HG02798 (cell line): ENCODE results near the gene PI4KA.

ENCODE experiments used
- ATAC-seq: cut with Tn5 transposase; IDR thresholded peaks from one replicate; pipeline ENCODE4 v1.9.1; 2021; ENCODE audit warnings: mild to moderate bottlenecking; ENCODE audit not compliant: unreplicated experiment, poor library complexity

The PI4KA gene

GRCh38 chr22:20798218-20798617 is 60.4 kb downstream of the PI4KA start:
- ATAC-seq = no peak

DNA sequence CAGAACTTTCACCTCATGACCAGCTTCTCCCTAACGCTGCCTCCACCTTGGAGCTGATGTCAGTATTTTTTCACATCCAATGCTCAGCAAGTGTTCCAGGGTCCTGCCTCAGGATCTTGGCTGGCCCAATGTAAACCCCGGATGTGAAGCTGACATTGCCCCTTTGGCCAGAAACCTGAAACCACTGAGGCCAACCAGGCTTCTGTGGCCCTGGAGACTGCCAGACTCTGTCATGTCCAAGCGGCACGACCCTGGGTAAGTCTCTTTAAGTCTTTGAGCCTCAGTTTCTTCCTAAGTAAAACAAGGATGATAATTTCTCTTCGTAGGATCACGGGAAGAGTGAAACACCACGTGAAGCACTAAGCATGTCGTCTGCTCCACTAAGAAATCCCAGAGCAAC is 61.9 kb downstream of the PI4KA start:
- no peak for ATAC-seq

DNA sequence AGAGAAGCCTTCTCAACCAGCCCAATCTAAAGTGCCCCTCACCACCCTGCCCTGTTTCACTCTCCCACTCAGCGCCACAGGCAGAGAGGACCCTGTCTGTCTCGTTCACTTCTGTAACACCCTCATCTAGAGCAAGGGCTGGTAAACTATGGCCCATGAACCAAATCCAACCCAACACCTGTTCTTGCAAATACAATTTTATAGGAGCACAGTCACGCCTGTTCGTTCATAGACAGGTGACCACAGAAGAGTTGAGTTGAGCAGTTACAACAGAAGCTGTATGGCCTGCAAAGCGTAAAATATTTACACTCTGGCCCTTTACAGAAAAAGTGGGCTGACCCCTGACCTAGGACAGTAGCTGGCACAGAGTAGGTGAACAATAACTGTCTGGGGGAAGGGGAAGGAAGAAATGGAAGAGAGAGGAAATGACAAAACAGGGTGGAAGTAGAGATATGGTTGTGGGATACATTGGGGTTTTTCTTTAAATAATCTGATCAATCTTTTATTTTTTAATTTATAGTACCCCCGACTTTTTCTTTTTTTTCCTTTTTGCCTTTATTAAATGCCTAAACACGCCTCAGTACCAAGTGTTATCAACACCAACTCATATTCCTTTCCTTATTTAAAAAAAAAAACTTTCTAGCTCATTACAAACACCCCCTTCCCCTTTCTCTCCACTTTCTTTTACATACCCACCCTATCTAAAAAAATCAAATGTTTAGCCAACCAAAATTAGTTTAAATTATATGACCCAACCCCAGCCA is 63.8 kb downstream of the PI4KA start:
- no peak for ATAC-seq

DNA sequence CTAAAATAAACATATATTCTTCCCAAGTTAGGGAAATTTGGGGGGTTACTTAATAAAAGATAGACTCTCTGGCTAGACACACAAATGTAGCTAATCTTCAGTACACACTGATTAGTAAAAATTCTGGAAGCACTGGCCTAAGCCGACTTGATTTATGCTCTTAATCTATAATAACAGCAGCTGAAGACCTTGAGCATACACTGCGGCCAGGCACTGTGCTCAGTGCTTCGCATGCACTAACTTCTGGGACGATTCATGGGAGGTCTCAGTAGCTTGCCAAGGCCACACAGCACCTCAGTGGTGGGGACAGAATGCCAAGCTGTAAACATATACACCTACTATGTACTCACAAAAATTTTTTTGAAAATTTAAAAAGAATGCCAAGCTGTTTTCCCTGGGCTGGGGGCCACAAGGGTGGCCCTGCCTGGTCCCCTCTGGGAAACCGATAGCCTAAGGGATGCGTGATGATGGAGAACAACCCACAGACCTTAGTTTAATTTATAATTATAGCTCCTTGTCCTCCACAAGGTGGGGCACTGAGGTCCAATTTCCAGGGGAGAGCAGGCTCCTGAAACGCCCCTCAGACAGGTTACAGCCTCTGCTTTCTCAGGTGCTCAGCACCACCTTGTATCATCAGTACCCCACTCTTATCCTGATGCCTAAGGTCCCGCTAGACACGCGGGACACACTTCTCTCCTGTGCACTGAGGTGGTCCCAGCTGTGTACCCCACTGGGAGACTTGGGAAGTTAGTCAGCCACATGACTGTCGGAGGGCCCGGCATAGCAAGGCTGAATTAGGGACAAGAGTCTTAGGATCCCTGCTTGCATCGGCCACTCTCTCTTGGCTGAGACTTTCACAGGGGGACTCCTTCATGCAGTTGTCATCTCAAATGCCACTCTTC is 64.6 kb downstream of the PI4KA start:
- ATAC-seq = no peak

- ATAC-seq = no peak
These were observed 65.5 kb downstream of the PI4KA start for GRCh38 chr22:20792966-20793728.

DNA sequence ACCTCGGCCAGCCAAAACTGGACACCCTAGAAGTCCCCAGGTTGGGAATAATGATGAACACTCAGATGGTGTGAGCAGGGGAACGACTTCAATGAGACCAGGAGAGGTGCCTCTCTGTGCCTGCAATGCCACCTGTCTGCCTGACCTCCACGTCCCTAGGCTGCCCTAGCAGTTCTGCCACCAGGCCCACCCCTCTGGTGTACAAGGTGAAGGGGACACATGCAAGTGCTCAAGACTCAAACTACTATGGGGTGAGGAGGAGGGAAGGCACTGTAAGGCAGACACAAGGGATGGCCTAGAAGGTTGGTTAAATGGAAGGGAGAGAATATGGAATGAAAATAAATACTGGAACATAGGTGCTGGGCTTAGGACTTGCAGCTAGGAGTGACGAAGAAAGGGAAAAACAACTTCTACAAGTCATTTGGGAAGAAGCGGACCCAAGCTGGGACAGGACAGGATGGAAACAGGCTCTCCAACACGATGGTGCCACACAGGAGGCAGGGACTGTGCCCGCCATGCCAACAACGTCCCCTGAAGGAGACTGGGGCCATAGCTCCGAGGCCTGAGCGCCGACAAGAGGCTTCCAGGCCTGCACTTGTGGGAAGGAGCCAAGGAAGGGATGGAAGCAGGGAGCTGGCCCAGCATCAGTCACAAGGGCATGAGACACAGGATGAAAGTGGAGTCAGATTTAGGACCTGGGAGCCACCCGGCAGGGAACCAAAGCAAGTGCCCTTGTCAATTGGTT is 66.2 kb downstream of the PI4KA start:
- no peak for ATAC-seq

DNA sequence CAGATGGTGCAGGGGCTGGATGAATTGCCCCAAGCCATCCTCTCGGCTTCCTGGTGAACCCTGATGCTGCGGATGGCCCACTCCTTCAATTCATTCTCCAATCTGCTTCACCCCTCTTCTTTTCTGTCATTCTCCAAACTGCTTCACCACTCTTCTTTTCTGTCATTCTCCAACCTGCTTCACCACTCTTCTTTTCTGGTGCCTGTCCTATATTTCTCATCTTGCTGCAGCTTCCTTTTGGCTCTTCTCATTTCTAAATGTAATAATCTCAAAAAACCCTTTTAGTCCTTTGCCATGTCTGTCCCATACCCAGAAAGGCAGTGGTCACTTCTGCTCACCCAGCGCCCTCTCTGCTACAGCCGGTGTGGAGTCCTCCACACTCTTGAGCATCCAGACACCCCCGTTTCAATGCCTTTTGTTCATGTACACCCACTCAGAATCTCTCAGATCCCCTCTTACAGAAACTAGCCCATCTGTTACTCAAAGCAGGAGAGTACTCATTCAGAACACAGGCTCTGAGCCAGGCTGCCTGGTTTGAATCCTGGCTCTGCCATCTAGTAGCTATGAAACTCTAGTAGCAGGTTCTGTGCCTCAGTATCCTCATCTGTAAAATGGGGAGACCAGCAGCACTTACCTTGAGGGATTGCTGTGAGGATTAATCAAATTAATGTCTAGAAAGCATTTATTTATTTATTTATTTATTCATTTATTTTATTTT is 69.8 kb downstream of the PI4KA start:
- ATAC-seq = no peak

DNA sequence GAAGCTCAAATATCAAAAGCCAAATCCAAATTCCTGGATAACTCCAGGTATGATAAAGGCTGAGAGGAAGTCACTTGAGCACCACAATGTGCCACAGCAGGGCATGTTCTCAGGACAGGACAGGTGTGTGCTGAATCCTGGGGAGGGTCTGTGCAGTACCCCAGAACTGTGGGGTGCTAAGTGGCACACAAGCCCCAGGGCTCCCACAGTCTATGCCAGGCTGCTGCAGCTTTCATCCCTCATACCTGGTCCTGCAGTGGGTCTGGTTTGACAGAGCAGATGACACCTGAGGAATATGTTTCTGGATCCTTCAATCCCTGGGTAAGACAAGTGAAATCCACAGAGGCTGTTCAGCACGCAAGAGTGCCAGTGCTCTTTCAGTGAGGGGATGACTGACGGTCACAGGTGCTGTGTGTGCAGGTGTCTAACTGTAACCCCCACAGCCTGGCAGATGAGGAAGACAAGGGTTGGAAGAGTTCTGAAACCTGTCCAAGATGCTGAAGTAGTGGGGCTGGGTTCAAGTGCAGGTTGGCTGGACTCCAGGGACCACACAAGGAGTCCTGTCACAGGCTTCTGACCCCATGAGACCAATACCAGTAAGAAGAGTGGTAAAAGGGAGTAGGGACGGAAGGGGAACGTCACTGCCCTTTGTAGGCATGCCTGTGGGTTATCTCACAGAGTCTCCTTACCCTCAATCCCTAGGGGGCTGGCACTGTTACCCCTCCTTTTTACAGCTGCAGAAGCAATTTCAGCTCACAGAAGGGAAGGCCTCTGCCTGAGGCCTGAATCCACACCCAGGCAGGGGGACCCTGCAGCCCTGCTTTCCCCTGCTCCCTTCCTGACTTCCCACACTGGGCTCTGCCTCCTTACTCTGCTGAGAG is 70.6 kb downstream of the PI4KA start:
- ATAC-seq = no peak

DNA sequence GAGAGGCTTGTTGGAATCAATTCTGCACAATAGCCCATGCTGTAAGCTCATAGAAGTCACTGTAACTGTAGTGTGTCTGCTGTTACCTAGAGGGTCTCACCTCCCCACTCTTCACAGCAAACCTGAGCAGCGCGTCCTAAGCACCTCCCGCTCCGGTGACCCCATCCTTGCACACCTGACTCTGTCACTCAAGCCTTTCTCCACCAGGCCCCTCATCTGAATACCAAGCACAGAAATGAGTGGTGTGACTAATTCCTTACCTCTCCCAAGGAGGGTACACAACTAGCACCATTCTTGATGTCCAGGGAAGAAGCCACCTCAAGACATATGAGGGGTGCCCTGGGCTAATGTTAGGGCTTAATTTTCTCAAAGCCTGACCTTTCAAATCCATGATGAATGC is 71.4 kb downstream of the PI4KA start:
- no peak for ATAC-seq

GRCh38 chr22:20786536-20786979 is 72.1 kb downstream of the PI4KA start:
- ATAC-seq = no peak

GRCh38 chr22:20786048-20786447 is 72.6 kb downstream of the PI4KA start:
- ATAC-seq = no peak

- ATAC-seq = no peak
These were observed 73.2 kb downstream of the PI4KA start for GRCh38 chr22:20785415-20785814.

DNA sequence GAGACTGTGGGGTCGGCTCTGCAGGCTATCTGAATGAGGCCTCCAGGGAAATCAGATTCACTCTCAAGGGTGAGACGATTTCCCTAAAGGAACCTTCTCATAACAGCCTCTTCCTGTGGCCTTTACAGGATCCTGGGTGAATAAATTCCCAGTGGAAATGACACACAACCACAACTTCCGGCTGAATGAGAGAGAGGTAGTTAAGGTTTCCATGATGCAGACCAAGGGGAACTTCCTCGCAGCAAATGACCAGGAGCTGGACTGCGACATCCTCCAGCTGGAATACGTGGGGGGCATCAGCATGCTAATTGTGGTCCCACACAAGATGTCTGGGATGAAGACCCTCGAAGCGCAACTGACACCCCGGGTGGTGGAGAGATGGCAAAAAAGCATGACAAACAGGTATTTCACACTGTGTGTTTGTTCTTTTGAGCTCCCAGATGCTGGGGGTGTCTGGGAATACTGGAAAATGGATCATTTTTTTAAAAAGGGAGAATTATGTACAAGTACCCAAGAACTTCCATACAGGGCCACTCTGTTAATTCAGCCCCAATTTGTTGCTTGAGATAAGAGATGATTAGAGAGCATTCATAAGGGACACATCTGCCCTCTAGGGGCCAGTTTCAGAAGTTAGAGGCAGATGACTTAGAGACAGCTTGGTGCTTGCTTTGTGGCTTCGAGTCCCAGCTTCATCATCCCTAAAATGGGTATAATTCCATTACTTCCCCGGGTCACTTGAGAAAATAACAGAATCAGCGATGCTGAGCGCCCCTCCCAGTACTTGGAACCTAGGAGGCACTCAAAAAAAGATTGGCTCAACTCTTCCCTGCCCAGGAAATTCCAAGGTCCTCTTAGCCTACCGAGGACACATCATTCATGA is 74.5 kb downstream of the PI4KA start:
- ATAC-seq = no peak

- no peak for ATAC-seq
These were observed 75.3 kb downstream of the PI4KA start for GRCh38 chr22:20783300-20783673.

DNA sequence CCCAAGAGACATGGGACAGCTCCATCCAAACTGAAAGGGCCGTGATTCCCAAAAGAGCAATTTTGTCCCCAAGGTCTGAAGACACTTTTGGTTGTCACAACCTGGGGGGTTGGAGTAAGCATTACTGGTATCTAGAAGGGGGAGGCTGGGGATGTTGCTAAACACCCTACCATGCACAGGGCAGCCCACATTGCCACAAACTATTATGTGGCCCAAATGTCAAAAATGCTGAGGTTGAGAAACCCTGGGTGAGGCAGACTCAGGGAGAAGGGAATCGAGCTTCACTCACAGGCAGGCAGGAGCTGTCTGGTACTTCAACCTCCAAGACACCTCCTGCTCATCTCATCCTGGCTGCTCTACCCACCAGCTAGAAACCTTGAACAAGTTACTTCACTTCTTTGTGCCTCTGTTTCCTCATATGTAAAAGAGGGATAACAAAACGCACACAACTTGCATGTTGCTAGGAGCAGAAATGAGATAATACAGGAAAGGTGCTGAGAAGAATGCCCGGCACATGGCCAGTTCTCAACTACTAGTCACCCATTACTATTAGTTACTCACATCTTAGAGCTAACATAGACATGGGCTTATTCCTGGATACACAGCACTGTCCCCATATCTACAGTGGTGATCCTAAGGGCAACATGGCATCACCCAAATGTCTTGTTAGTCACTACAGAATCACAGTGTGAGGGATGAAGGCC is 75.9 kb downstream of the PI4KA start:
- no peak for ATAC-seq

DNA sequence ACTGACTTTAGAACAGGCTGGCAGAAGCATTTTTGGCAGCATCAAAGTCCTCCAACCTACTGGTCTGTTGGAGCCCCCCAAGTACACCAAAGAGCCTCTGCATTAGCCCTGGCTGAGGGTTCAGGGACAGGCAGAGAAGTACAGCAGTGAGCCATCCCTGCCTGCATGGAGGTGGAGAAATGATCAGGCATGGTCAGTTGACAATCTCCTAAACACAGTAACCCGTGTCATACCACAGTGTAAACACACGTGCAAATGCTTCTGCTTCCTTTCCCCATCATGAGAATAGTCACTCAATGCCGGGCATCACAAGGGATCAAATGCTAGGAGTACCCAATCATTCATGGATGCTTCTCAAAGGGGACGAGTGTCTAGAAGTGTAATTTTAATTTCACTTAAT is 76.5 kb downstream of the PI4KA start:
- ATAC-seq = no peak
